Trophoblast cell (in vitro differentiated cells and primary cell): ENCODE measurements around the gene HIVEP1.

Experiments
- DNase-seq, 2 donors: peaks; one replicate each; pipeline ENCODE4 v3.0.0-alpha.2; 2016
- H2AFZ ChIP-seq: 2 replicates; pipeline ENCODE4 v1.6.1; 2013; ENCODE audit warnings: low read length, moderate library complexity, mild to moderate bottlenecking; ENCODE audit not compliant: insufficient read depth, poor library complexity
- H2AK5ac ChIP-seq: 2 replicates; pipeline ENCODE4 v1.6.1; 2013; ENCODE audit warnings: mild to moderate bottlenecking, low read length
- H2BK120ac ChIP-seq: 2 replicates; pipeline ENCODE4 v1.6.1; 2013; ENCODE audit warnings: low read length, mild to moderate bottlenecking, moderate library complexity; ENCODE audit not compliant: insufficient read depth, poor library complexity
- H2BK12ac ChIP-seq: 2 replicates; pipeline ENCODE4 v1.6.1; 2013; ENCODE audit warnings: mild to moderate bottlenecking, low read length, moderate library complexity
- H2BK5ac ChIP-seq: 2 replicates; pipeline ENCODE4 v1.6.1; 2013; ENCODE audit warnings: low read length, low read depth, moderate library complexity, mild to moderate bottlenecking; ENCODE audit not compliant: poor library complexity
- H3K14ac ChIP-seq: 2 replicates; pipeline ENCODE4 v1.6.1; 2013; ENCODE audit warnings: mild to moderate bottlenecking, low read length
- H3K18ac ChIP-seq: 2 replicates; pipeline ENCODE4 v1.6.1; 2013; ENCODE audit warnings: mild to moderate bottlenecking, low read length
- H3K23ac ChIP-seq: 2 replicates; pipeline ENCODE4 v1.6.1; 2013; ENCODE audit warnings: low read length
- H3K27ac ChIP-seq: 2 replicates; pipeline ENCODE4 v1.5.1; 2013; ENCODE audit warnings: low read depth, mild to moderate bottlenecking, inconsistent platforms, low read length, moderate library complexity
- H3K27me3 ChIP-seq: 2 replicates; pipeline ENCODE4 v1.6.1; 2013; ENCODE audit warnings: inconsistent platforms, mild to moderate bottlenecking, low read length, moderate library complexity; ENCODE audit not compliant: insufficient read depth
- H3K36me3 ChIP-seq, 2 experiments: 1 replicate in 1 of 2; 2 replicates in 1 of 2; pipeline ENCODE4 v1.6.1; 2013; ENCODE audit warnings: low read length in 2 of 2, mild to moderate bottlenecking in 2 of 2, moderate library complexity in 1 of 2; ENCODE audit not compliant: insufficient read depth in 2 of 2, control insufficient read depth in 1 of 2
- H3K4ac ChIP-seq: 2 replicates; pipeline ENCODE4 v1.6.1; 2013; ENCODE audit warnings: low read depth, mild to moderate bottlenecking, low read length, moderate library complexity
- H3K4me1 ChIP-seq, 2 experiments: 1 replicate in 1 of 2; 2 replicates in 1 of 2; pipeline ENCODE4 v1.6.1; 2013; ENCODE audit warnings: low read length in 2 of 2, mild to moderate bottlenecking in 2 of 2, moderate library complexity in 1 of 2; ENCODE audit not compliant: insufficient read depth in 2 of 2, control insufficient read depth in 1 of 2
- H3K4me2 ChIP-seq: 2 replicates; pipeline ENCODE4 v1.6.1; 2013; ENCODE audit warnings: inconsistent platforms, mild to moderate bottlenecking, low read length, moderate library complexity
- H3K4me3 ChIP-seq: 2 replicates; pipeline ENCODE4 v1.5.1; 2013; ENCODE audit warnings: mild to moderate bottlenecking, low read depth, low read length, inconsistent platforms
- H3K79me1 ChIP-seq: one replicate; pipeline ENCODE4 v1.6.1; 2013; ENCODE audit warnings: low read length
- H3K79me2 ChIP-seq: 2 replicates; pipeline ENCODE4 v1.6.1; 2013; ENCODE audit warnings: low read length, mild to moderate bottlenecking; ENCODE audit not compliant: control insufficient read depth, insufficient read depth, poor library complexity
- H3K9ac ChIP-seq: 2 replicates; pipeline ENCODE4 v1.6.1; 2013; ENCODE audit warnings: mild to moderate bottlenecking, low read length
- H3K9me3 ChIP-seq: 2 replicates; pipeline ENCODE4 v1.6.1; 2013; ENCODE audit warnings: low read depth, mild to moderate bottlenecking, control low read depth, inconsistent platforms, low read length; ENCODE audit not compliant: insufficient read depth
- H4K12ac ChIP-seq: 2 replicates; pipeline ENCODE4 v1.6.1; 2013; ENCODE audit warnings: low read depth, mild to moderate bottlenecking, low read length, moderate library complexity
- H4K8ac ChIP-seq: 2 replicates; pipeline ENCODE4 v1.6.1; 2013; ENCODE audit warnings: low read depth, mild to moderate bottlenecking, low read length, moderate library complexity
- H4K91ac ChIP-seq: one replicate; pipeline ENCODE4 v1.6.1; 2013; ENCODE audit warnings: low read depth, mild to moderate bottlenecking, low read length, moderate library complexity
- WGBS: extraction: QIAGEN DNeasy Blood & Tissue Kit; methylation state at CpG from one replicate; pipeline ENCODE4 v1.1.7; 2013; ENCODE audit warnings: missing lambda C conversion rate; ENCODE audit not compliant: insufficient read length, insufficient coverage; ENCODE audit errors: extremely low coverage; 5-methylcytosine and 5-hydroxymethylcytosine counted together

HIVEP1 gene

DNA sequence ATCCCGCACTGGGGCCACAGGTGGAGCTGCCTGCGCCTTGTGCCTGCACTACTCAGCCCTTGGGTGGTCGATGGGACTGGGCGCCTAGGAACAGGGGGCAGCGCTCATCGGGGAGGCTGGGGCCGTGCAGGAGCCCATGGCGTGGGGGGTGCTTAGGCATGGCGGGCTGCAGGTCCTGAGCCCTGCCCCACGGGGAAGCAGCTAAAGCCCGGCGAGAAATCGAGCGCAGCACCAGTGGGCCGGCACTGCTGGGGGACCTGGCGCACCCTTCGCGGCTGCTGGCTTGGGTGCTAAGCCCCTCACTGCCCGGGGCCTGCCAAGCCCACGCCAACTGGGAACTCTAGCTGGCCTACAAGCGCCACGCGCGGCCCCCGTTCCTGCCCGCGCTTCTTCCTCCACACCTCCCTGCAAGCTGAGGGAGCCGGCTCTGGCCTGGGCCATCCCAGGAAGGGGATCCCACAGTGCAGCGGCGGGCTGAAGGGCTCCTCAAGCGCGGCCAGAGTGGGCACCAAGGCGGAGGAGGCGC, 5.8 kb downstream of the HIVEP1 start:
- Histone ChIP-seq H3K18ac (peak overlapping the region; percentile 56), H3K27me3 (no peaks in the 10 kb centered on the region), H3K23ac (no peak overlapping the region), H3K9me3 (no peaks in the 10 kb centered on the region), H4K8ac (no peak overlapping the region), H3K79me1 (peaks cover 4% of the 10 kb centered on the region), H3K36me3 (peaks cover 22 to 25% of the 10 kb centered on the region in 2 experiments), H3K27ac (no peak overlapping the region), H2BK120ac (no peak overlapping the region), H3K79me2 (peaks cover 3% of the 10 kb centered on the region), H4K12ac (no peak overlapping the region), H3K9ac (no peak overlapping the region), H3K4me2 (no peak overlapping the region), H3K4me3 (no peak overlapping the region), H3K4ac (no peak overlapping the region), H2BK5ac (no peak overlapping the region), H3K14ac (no peak overlapping the region), H2AK5ac (no peak overlapping the region), H4K91ac (no peak overlapping the region), H2BK12ac (no peak overlapping the region), H2AFZ (no peak overlapping the region), H3K4me1 (peaks cover 0 to 4% of the 10 kb centered on the region in 2 experiments)
- WGBS, result no CpG with 5 or more reads among the region's 34 CpGs
- DNase-seq, result no peak

DNA sequence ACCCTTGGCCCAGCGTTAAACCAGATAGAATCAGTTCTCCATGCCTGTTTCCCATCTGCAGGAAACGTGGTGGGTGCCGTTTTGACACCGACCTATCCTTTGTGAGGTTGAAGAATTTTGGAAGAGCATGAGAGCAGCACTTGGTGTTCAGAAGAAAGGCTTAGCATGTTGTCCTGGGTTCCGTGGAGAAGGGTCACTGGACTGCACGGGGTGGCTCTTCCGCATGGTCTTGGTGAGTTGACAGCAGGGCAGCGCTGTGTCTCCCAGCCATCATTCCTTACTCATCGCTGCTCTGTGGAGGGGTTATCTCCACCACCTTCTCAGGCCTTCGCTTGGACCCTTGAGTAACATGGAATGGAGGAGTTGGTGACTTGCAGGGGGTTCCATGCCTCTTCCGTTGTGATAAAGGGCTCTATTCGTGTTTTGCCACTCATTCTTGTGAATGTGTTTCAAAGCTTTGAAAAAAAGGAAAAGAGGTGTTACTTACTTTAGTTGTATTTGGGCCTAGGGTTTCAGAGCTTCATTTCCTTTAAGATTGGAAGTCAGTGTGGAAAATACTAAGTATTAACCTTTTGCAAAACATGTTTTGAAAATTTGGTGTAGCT, 8.2 kb downstream of the HIVEP1 start:
- no peaks in the 10 kb centered on the region for H3K79me1 ChIP-seq
- no CpG with 5 or more reads among the region's 12 CpGs for WGBS

DNA sequence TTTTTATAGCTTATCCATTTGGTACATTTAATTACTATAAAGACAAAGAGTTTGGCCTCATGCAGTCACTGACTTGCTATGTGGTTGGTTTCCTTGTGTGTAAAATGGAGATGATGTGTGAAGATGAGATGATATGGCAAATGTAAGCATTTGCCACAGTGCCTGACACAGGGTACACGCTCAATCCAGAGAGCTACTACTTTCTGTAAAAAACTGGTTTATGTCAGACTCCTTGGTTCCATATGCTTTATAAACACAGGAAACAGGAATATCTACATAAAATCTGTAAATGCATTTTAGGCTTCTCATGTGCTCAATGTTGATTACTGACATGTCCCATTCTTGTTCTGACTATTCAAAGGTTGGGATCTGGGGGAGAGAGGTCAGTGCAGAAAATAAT, 10.4 kb downstream of the HIVEP1 start:
- H3K18ac ChIP-seq, result no peak overlapping the region
- H3K4me3 ChIP-seq, result no peak overlapping the region
- H2AFZ ChIP-seq, result no peak overlapping the region
- H3K14ac ChIP-seq, result no peak overlapping the region
- H3K27ac ChIP-seq, result no peak overlapping the region
- no peaks in the 10 kb centered on the region for H3K4me1 ChIP-seq
- no peak overlapping the region for H2BK12ac ChIP-seq
- H3K9me3 ChIP-seq, result no peaks in the 10 kb centered on the region
- no peak overlapping the region for H3K9ac ChIP-seq
- no peak overlapping the region for H3K4ac ChIP-seq
- no CpG with 5 or more reads among the region's 1 CpG for WGBS
- no peaks in the 10 kb centered on the region for H3K79me2 ChIP-seq
- peaks cover 14 to 20% of the 10 kb centered on the region in 2 experiments for H3K36me3 ChIP-seq
- H2BK120ac ChIP-seq, result no peak overlapping the region
- no peak overlapping the region for H2AK5ac ChIP-seq
- no peaks in the 10 kb centered on the region for H3K79me1 ChIP-seq
- no peak overlapping the region for H3K23ac ChIP-seq
- no peak for DNase-seq
- no peak overlapping the region for H3K4me2 ChIP-seq
- H3K27me3 ChIP-seq, result no peaks in the 10 kb centered on the region
- no peak overlapping the region for H4K8ac ChIP-seq
- H4K12ac ChIP-seq, result no peak overlapping the region
- H2BK5ac ChIP-seq, result no peak overlapping the region
- no peak overlapping the region for H4K91ac ChIP-seq

More for the DNA sequence above, 8.2 kb downstream of the HIVEP1 start:
- no peak overlapping the region for H3K9ac ChIP-seq
- H3K36me3 ChIP-seq, result peaks cover 19 to 25% of the 10 kb centered on the region in 2 experiments
- no peak overlapping the region for H3K14ac ChIP-seq
- no peaks in the 10 kb centered on the region for H3K9me3 ChIP-seq
- no peak overlapping the region for H2BK120ac ChIP-seq
- no peak overlapping the region for H2BK12ac ChIP-seq
- no peak overlapping the region for H4K12ac ChIP-seq
- H2BK5ac ChIP-seq, result no peak overlapping the region
- H3K4me3 ChIP-seq, result no peak overlapping the region
- no peak overlapping the region for H3K4ac ChIP-seq
- H2AK5ac ChIP-seq, result no peak overlapping the region
- no peaks in the 10 kb centered on the region for H3K4me1 ChIP-seq
- H3K27me3 ChIP-seq, result no peaks in the 10 kb centered on the region
- no peak overlapping the region for H3K4me2 ChIP-seq
- H3K79me2 ChIP-seq, result no peaks in the 10 kb centered on the region
- no peak overlapping the region for H3K18ac ChIP-seq
- no peak overlapping the region for H4K8ac ChIP-seq
- no peak overlapping the region for H3K27ac ChIP-seq
- no peak for DNase-seq
- H3K23ac ChIP-seq, result no peak overlapping the region
- H2AFZ ChIP-seq, result no peak overlapping the region
- no peak overlapping the region for H4K91ac ChIP-seq

DNA sequence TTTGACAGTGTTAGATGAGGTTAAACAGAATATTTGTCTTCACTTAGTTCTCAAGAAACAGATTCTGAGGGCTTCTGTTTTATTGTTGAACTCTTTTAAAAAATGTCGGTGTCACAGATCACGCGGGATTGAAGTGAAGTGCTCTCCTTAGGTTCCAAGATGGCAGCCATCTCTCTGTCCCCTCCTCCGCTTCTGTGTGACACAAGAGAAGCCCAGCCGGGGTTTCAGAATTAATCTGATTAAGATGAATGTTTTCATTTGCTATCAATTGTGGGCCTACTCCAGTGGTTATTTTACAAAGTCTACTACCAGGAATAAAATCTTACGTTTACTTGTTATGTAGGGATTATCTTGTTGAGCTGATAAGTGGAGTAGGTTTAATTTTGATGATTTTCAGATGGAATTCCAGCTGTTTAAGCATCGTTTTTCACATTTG, 10.9 kb downstream of the HIVEP1 start:
- no peak for DNase-seq
- Histone ChIP-seq H3K4ac (no peak overlapping the region), H3K4me3 (no peak overlapping the region), H3K4me1 (no peaks in the 10 kb centered on the region), H3K79me1 (no peaks in the 10 kb centered on the region), H3K9me3 (no peaks in the 10 kb centered on the region), H3K9ac (no peak overlapping the region), H2BK5ac (no peak overlapping the region), H3K79me2 (no peaks in the 10 kb centered on the region), H3K18ac (no peak overlapping the region), H3K4me2 (no peak overlapping the region), H3K23ac (no peak overlapping the region), H3K27me3 (no peaks in the 10 kb centered on the region), H2BK120ac (no peak overlapping the region), H3K27ac (no peak overlapping the region), H2AFZ (no peak overlapping the region), H4K8ac (no peak overlapping the region), H3K14ac (no peak overlapping the region), H3K36me3 (peaks cover 11 to 16% of the 10 kb centered on the region in 2 experiments), H2AK5ac (no peak overlapping the region), H2BK12ac (no peak overlapping the region), H4K12ac (no peak overlapping the region), H4K91ac (no peak overlapping the region)
- no CpG with 5 or more reads among the region's 7 CpGs for WGBS
